Chondrocyte (in vitro differentiated cells): ENCODE results near the gene FYN. TPM values are rescaled to one million over a fixed set of nuclear protein-coding genes. Genes with fewer than 3 reads are reported as not detected.
A peak's percentile ranks its signal among the peaks of the same experiment; 100 is the strongest.

Source experiments
- DNase-seq: peaks from one replicate; pipeline ENCODE4 v3.0.0; 2021; ENCODE audit warnings: mixed read lengths, low spot score
- H3K27ac Mint-ChIP-seq: one replicate; pipeline ENCODE4 v1.8.0; 2021; ENCODE audit warnings: mild to moderate bottlenecking, moderate library complexity, mixed read lengths; ENCODE audit not compliant: unreplicated experiment
- H3K27me3 Mint-ChIP-seq: 2 replicates; pipeline ENCODE4 v1.8.0; 2021; ENCODE audit warnings: low read depth, mixed read lengths
- H3K36me3 Mint-ChIP-seq: 2 replicates; pipeline ENCODE4 v1.8.0; 2021; ENCODE audit warnings: low read depth, mixed read lengths
- H3K4me1 Mint-ChIP-seq: 2 replicates; pipeline ENCODE4 v1.8.0; 2021; ENCODE audit warnings: low read depth, mild to moderate bottlenecking, mixed read lengths
- H3K4me3 Mint-ChIP-seq: one replicate; pipeline ENCODE4 v1.8.0; 2021; ENCODE audit warnings: mild to moderate bottlenecking, moderate library complexity, mixed read lengths; ENCODE audit not compliant: unreplicated experiment
- H3K9me3 Mint-ChIP-seq: 2 replicates; pipeline ENCODE4 v1.8.0; 2021; ENCODE audit warnings: low read depth, mixed read lengths
- total RNA-seq: library from RNA; stranded (reverse); gene quantifications from 3 replicates; pipeline ENCODE4 v1.2.1, GENCODE V29; 2021
- TF ChIP-seq, protein P1 (sequence below): fragments of 200-600 bp; sonication (generic); IDR thresholded peaks from 2 replicates; pipeline ENCODE4 v1.5.0; 2021; ENCODE audit warnings: antibody characterized with exemption, mild to moderate bottlenecking, moderate library complexity

FYN gene
- total RNA-seq, 1 donor from 2014 or later: 109 TPM

DNA sequence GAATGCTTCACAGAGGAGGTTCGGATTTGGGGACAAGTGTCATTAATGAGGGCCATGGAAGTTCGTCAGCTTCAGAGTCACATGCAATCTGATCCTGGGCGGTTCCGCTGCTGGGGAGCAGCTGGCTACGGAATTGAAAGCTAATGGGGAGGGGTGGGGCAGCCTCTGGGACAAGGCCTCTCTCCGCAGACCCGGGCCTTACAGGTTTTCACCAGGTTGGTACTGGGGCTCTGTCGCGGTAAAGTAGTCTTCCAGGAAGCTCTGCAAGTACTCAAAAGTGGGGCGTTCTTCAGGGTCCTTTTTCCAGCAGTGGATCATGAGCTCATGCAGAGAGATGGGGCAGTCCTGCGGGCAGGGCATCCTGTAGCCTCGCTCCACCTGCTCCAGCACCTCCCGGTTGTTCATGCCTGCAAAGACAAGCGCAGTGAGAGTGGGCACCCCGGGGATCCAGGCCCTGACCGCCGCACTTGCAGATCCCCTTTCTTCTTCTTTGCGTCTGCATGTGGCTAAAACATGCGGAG is 211.7 kb downstream of the FYN start:
- H3K4me1 Mint-ChIP-seq: peaks cover 48% of the 10 kb centered on the region
- no peak overlapping the region for H3K4me3 Mint-ChIP-seq
- no peak for DNase-seq
- no peaks in the 10 kb centered on the region for H3K27me3 Mint-ChIP-seq
- peak overlapping the region; percentile 45 for H3K27ac Mint-ChIP-seq
- H3K36me3 Mint-ChIP-seq: peaks cover 6% of the 10 kb centered on the region
- TF ChIP-seq, protein P1, sequence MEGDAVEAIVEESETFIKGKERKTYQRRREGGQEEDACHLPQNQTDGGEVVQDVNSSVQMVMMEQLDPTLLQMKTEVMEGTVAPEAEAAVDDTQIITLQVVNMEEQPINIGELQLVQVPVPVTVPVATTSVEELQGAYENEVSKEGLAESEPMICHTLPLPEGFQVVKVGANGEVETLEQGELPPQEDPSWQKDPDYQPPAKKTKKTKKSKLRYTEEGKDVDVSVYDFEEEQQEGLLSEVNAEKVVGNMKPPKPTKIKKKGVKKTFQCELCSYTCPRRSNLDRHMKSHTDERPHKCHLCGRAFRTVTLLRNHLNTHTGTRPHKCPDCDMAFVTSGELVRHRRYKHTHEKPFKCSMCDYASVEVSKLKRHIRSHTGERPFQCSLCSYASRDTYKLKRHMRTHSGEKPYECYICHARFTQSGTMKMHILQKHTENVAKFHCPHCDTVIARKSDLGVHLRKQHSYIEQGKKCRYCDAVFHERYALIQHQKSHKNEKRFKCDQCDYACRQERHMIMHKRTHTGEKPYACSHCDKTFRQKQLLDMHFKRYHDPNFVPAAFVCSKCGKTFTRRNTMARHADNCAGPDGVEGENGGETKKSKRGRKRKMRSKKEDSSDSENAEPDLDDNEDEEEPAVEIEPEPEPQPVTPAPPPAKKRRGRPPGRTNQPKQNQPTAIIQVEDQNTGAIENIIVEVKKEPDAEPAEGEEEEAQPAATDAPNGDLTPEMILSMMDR: no peak
- H3K9me3 Mint-ChIP-seq: no peaks in the 10 kb centered on the region

DNA sequence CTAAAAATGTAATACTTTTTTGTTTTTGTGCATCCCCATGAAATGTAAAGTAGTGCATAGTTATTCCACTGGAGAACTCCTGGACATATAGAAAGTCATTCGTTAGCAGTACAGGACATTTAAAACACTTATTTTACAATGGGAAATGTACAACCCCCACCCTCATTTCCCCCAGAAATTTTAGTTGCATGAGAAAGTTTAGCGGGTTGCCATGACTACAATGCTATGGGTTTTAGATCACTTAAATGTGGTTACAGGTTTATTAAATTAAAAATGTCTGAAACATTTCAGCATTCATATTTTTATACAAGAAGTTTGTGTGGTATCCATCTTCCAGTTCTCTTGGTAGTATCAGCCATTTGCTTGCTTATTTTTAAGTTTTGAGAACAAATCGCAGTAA is 212.7 kb downstream of the FYN start:
- H3K4me1 Mint-ChIP-seq: peaks cover 48% of the 10 kb centered on the region
- no peak overlapping the region for H3K27ac Mint-ChIP-seq

DNA sequence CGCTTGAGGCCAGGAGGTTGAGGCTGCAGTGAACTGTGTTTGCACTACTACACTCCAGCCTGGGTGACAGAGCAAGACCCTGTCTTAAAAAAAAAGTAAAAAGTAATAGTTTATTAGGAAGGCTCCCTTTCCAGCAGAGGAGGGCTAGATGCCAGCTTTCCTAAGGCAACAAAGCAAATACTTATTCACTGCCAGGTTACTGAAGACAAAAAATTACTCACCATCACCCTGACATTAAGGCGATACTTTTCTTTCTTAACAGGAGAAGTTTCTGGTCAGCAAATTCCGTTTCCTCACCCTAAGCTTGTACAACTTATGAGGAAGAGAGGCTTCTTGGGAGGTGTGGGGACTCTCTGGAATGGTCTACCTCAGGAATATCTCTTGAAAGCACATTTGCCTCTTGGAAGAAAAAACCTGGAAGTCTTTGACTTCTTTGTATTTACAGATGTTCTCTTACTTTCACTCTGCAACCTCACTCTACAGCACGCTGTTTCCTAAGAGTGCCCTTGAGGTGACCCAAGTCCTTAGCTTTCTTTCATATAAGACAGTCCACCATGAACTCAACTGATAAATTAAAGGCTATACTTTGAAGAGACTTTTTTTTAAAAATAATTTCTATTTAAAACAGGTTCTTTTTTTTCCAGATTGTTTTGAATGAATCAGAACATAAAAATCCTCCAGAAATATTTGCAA is 214.6 kb downstream of the FYN start:
- no peak for DNase-seq
- Mint-ChIP-seq H3K27me3 (no peaks in the 10 kb centered on the region), H3K27ac (no peak overlapping the region), H3K9me3 (no peaks in the 10 kb centered on the region), H3K36me3 (peaks cover 3% of the 10 kb centered on the region), H3K4me3 (no peak overlapping the region), H3K4me1 (peaks cover 36% of the 10 kb centered on the region)
- TF ChIP-seq, protein P1: no peak

More for the DNA sequence above, 212.7 kb downstream of the FYN start:
- TF ChIP-seq, protein P1: no peak
- no peak for DNase-seq
- H3K9me3 Mint-ChIP-seq: no peaks in the 10 kb centered on the region
- H3K36me3 Mint-ChIP-seq: peaks cover 4% of the 10 kb centered on the region
- H3K4me3 Mint-ChIP-seq: no peak overlapping the region
- H3K27me3 Mint-ChIP-seq: no peaks in the 10 kb centered on the region

DNA sequence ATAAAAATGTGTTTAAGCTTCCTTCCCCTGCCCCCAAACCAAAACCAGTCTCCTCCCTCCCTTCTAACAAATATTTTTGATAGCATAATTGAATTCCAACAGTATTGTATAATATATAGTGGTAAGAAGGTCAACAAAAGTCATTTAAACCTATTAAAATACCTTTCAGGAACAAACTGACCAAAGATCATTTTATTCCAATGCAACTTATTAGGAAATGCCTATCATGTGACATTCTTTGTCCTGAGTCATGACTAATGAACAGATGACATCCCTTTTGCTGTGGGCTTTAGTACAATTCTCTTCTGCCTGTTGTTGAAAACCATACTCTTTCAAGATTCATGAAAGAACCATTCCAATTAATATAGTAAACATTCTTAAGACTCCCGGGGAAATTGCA is 216.1 kb downstream of the FYN start:
- no peak for DNase-seq
- peak overlapping the region; percentile 8 for H3K27ac Mint-ChIP-seq

DNA sequence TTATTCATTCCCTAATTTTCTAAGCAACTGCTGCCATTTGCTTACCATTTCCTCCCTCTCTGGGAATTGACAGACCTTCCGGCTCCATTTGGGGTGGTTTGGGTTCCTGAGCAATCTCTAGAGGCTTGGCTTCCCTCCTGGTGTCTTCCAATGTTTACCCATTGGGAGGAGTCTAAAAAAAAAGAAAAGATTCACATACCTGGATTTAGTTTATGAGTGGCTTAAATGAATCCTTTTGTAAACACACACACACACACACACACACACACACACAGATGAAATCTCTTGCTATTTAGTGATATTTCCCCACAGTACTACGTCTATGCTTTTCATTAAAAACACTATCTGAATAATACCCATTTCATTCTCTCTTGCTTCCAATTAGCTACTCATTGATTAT is 219.3 kb downstream of the FYN start:
- TF ChIP-seq, protein P1: no peak
- Mint-ChIP-seq H3K4me1 (peaks cover 13% of the 10 kb centered on the region), H3K9me3 (no peaks in the 10 kb centered on the region), H3K36me3 (no peaks in the 10 kb centered on the region), H3K4me3 (no peak overlapping the region), H3K27ac (no peak overlapping the region), H3K27me3 (no peaks in the 10 kb centered on the region)
- no peak for DNase-seq

More for the DNA sequence above, 216.1 kb downstream of the FYN start:
- Mint-ChIP-seq H3K27me3 (no peaks in the 10 kb centered on the region), H3K9me3 (no peaks in the 10 kb centered on the region), H3K4me1 (peaks cover 22% of the 10 kb centered on the region), H3K4me3 (no peak overlapping the region), H3K36me3 (peaks cover 3% of the 10 kb centered on the region)
- TF ChIP-seq, protein P1: no peak
